Suprapubic skin (tissue), 4 donors: ENCODE results near the gene CLIC3. TPM values are rescaled to one million over a fixed set of nuclear protein-coding genes. Genes with fewer than 3 reads are reported as not detected.

Experiments
- DNase-seq, 2 donors: peaks; one replicate each; pipeline ENCODE4 v3.0.0-alpha.2; 2019; ENCODE audit warnings: low spot score in 2 of 2
- H3K27ac ChIP-seq: fragments of 200-600 bp; sonication (generic); one replicate; pipeline ENCODE4 v1.5.1; 2019
- H3K27me3 ChIP-seq: fragments of 200-600 bp; sonication (generic); one replicate; pipeline ENCODE4 v1.5.1; 2019
- H3K36me3 ChIP-seq: fragments of 200-600 bp; sonication (generic); one replicate; pipeline ENCODE4 v1.5.1; 2019
- H3K4me1 ChIP-seq: fragments of 200-600 bp; sonication (generic); one replicate; pipeline ENCODE4 v1.5.1; 2019
- H3K4me3 ChIP-seq: fragments of 200-600 bp; sonication (generic); one replicate; pipeline ENCODE4 v1.5.1; 2019; ENCODE audit warnings: mild to moderate bottlenecking
- H3K9me3 ChIP-seq: fragments of 200-600 bp; sonication (generic); one replicate; pipeline ENCODE4 v1.5.1; 2019
- CTCF ChIP-seq, 2 donors: fragments of 200-600 bp in 1 of 2; fragments of 450-650 bp in 1 of 2; sonication (generic) in 1 of 2; IDR thresholded peaks; one replicate each; pipeline ENCODE4 v1.5.1; 2016 to 2019; ENCODE audit warnings: antibody characterized with exemption in 2 of 2, mild to moderate bottlenecking in 1 of 2, moderate library complexity in 1 of 2
- EP300 ChIP-seq: sonication (generic); formaldehyde crosslinking; IDR thresholded peaks from one replicate; pipeline ENCODE4 v1.6.1; 2017; ENCODE audit warnings: antibody characterized with exemption
- POLR2A ChIP-seq, 2 donors: fragments of 450-650 bp; IDR thresholded peaks; one replicate each; pipeline ENCODE4 v1.6.1; 2017; ENCODE audit warnings: antibody characterized with exemption in 2 of 2, mild to moderate bottlenecking in 2 of 2, moderate library complexity in 2 of 2
- POLR2AphosphoS5 ChIP-seq, 3 donors: sonication (generic); formaldehyde crosslinking; IDR thresholded peaks; one replicate each; pipeline ENCODE4 v1.6.1; 2017; ENCODE audit warnings: antibody characterized with exemption in 3 of 3
- WGBS: methylation state at CpG from one replicate; pipeline ENCODE4 v1.1.5; 2018; 5-methylcytosine and 5-hydroxymethylcytosine counted together
- total RNA-seq, 4 donors: library from RNA; depleted of rRNA; stranded (reverse); fragments of >200 nt; gene quantifications; one replicate each; pipeline ENCODE4 v1.1.0, GENCODE V29; 2016

CLIC3 gene
- total RNA-seq, 4 donors from 2014 or later = 20.6 to 159 (median 130) TPM

- H3K36me3 ChIP-seq = no peaks in the 10 kb centered on the region
- H3K9me3 ChIP-seq = no peaks in the 10 kb centered on the region
- H3K27me3 ChIP-seq = peaks cover 4% of the 10 kb centered on the region
- H3K27ac ChIP-seq = no peak overlapping the region
- no peak for DNase-seq
- H3K4me3 ChIP-seq = no peak overlapping the region
- 55% methylated on average over 10 of the region's 10 CpGs for WGBS
- peaks cover 26% of the 10 kb centered on the region for H3K4me1 ChIP-seq
- TF ChIP-seq CTCF (IDR thresholded peaks at IDR 0.05) (no peak), POLR2AphosphoS5 (IDR thresholded peaks at IDR 0.05) (no peak), EP300 (no peak), POLR2A (IDR thresholded peaks at IDR 0.05) (no peak)
These were observed 4.0 kb upstream of the CLIC3 start for GRCh38 chr9:137000177-137000930.

- TF ChIP-seq EP300 (no peak), POLR2AphosphoS5 (IDR thresholded peaks at IDR 0.05) (no peak), CTCF (IDR thresholded peaks at IDR 0.05) (no peak), POLR2A (IDR thresholded peaks at IDR 0.05) (no peak)
- WGBS = 71% methylated on average over 18 of the region's 18 CpGs
- Histone ChIP-seq H3K4me3 (no peak overlapping the region), H3K27ac (no peak overlapping the region), H3K36me3 (no peaks in the 10 kb centered on the region), H3K4me1 (peaks cover 51% of the 10 kb centered on the region), H3K27me3 (peaks cover 4% of the 10 kb centered on the region), H3K9me3 (no peaks in the 10 kb centered on the region)
- no peak for DNase-seq
These were observed 1.5 kb upstream of the CLIC3 start for GRCh38 chr9:136997830-136998234.

GRCh38 chr9:136997371-136997770 is 1.0 kb upstream of the CLIC3 start:
- Histone ChIP-seq H3K4me3 (no peak overlapping the region), H3K27me3 (peaks cover 4% of the 10 kb centered on the region), H3K27ac (no peak overlapping the region), H3K36me3 (no peaks in the 10 kb centered on the region), H3K9me3 (no peaks in the 10 kb centered on the region), H3K4me1 (peaks cover 56% of the 10 kb centered on the region)
- no peak for DNase-seq
- 84% methylated on average over 10 of the region's 10 CpGs for WGBS
- TF ChIP-seq POLR2A (IDR thresholded peaks at IDR 0.05) (no peak), CTCF (IDR thresholded peaks at IDR 0.05) (no peak), POLR2AphosphoS5 (IDR thresholded peaks at IDR 0.05) (no peak), EP300 (no peak)

GRCh38 chr9:136995772-136996311 is 526 bp downstream of the CLIC3 start:
- Histone ChIP-seq H3K4me1 (peaks cover 64% of the 10 kb centered on the region), H3K4me3 (peak overlapping the region; percentile 33), H3K9me3 (no peaks in the 10 kb centered on the region), H3K36me3 (no peaks in the 10 kb centered on the region), H3K27ac (no peak overlapping the region), H3K27me3 (peaks cover 4% of the 10 kb centered on the region)
- WGBS = 17% methylated on average over 1 of the region's 12 CpGs
- TF ChIP-seq CTCF (IDR thresholded peaks at IDR 0.05) = no peak
- TF ChIP-seq POLR2A (IDR thresholded peaks at IDR 0.05) = no peak
- no peak for TF ChIP-seq EP300
- TF ChIP-seq POLR2AphosphoS5 (IDR thresholded peaks at IDR 0.05) = no peak
- no peak for DNase-seq

- Histone ChIP-seq H3K9me3 (no peaks in the 10 kb centered on the region), H3K4me1 (peaks cover 64% of the 10 kb centered on the region), H3K4me3 (peak overlapping the region; percentile 33), H3K27me3 (peaks cover 4% of the 10 kb centered on the region), H3K36me3 (no peaks in the 10 kb centered on the region), H3K27ac (no peak overlapping the region)
- WGBS = no CpG with 5 or more reads among the region's 30 CpGs
- DNase-seq = no peak
- TF ChIP-seq POLR2A (IDR thresholded peaks at IDR 0.05) = no peak
- no peak for TF ChIP-seq CTCF (IDR thresholded peaks at IDR 0.05)
- no peak for TF ChIP-seq POLR2AphosphoS5 (IDR thresholded peaks at IDR 0.05)
- TF ChIP-seq EP300 = no peak
These were observed 1.0 kb downstream of the CLIC3 start for GRCh38 chr9:136995362-136995761.
